A673 (cell line): ENCODE data around the gene ILDR1.

ENCODE experiments used
- EZH2 ChIP-seq: fragments of 200-600 bp; sonication (generic); IDR thresholded peaks from 2 replicates; pipeline ENCODE4 v1.6.1; 2017; ENCODE audit warnings: borderline replicate concordance, low read depth, mild to moderate bottlenecking, mixed read lengths, antibody characterized with exemption, low read length; ENCODE audit not compliant: poor library complexity, severe bottlenecking
- TF ChIP-seq, protein P1 (sequence below): fragments of 300-800, 200-600 bp; sonication (generic); conservative IDR thresholded peaks from 2 replicates; pipeline ENCODE4 v1.5.1; 2017; ENCODE audit warnings: low read depth, mild to moderate bottlenecking, antibody characterized with exemption, low read length, moderate library complexity, mixed read lengths

DNA sequence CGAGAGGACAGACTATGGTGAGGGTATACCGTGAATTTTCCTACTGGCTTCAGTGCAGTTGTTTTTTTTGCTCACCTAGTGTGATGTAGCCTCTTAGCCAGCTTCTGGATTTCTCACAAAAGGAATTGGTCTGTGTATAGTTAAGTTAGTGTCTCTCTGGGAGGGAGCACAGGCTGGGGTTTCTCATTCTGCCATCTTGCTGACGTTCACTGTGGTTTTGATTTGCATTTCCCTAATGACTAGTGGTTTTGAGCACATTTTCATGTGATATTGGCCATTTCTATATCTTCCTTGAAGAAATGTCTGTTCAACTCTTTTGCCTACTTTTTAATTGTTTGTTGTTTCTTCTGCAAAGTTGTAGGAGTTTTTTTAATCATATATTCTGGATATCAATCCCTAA lies 30.9 kb upstream of the ILDR1 start:
- TF ChIP-seq, protein P1, sequence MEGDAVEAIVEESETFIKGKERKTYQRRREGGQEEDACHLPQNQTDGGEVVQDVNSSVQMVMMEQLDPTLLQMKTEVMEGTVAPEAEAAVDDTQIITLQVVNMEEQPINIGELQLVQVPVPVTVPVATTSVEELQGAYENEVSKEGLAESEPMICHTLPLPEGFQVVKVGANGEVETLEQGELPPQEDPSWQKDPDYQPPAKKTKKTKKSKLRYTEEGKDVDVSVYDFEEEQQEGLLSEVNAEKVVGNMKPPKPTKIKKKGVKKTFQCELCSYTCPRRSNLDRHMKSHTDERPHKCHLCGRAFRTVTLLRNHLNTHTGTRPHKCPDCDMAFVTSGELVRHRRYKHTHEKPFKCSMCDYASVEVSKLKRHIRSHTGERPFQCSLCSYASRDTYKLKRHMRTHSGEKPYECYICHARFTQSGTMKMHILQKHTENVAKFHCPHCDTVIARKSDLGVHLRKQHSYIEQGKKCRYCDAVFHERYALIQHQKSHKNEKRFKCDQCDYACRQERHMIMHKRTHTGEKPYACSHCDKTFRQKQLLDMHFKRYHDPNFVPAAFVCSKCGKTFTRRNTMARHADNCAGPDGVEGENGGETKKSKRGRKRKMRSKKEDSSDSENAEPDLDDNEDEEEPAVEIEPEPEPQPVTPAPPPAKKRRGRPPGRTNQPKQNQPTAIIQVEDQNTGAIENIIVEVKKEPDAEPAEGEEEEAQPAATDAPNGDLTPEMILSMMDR: no peak
- no peak for TF ChIP-seq EZH2
